DMS114 treated with DMSO at 0.1 percent for 48 hours (cell line): ENCODE results near the gene TRIO.
"Not testable (repeated sequence)": the region's sequence is repeated elsewhere in the genome, so short reads cannot be mapped to it uniquely, and the experiment has no call there.

Experiments
- DNase-seq: peaks from one replicate; lab custom pipeline; 2025; ENCODE audit not compliant: unreplicated experiment; lab: John Stamatoyannopoulos, UW

Gene TRIO

DNA sequence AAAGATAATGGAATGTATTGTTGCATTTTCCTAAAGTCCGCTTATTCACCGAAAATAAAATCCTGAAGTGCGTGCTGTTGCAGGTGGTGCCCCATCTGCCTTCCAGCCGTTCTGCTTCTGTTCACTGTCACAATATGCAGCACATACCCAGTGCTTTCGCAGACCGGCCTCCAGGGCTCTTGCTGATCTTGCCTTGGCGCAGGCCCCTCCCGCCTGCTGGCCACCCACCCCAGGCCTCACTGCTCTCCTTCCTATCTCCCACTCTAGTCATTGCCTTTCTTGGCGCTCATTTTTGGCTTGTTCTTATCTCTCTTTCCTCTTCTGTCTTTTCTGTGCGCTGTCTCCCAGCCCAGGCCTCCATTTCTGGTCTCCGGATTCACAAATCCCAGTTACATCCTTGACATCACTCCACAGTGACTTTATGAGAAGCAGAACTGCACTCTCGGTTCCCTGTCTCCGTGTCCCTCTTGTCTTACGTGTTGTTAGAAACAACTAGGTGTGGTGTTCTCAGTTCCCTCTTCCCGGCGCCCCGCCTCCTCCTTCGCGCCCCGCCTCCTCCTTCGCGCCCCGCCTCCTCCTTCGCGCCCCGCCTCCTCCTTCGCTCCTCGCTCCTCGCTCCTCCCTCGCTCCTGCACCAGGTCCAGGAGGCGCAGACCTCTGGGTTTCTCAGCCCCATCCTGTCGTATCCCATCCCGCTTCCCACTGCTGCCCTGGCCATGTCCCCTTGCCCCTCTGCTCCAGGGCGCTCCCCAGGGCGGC, 236.8 kb downstream of the TRIO start:
- no peak for DNase-seq

DNA sequence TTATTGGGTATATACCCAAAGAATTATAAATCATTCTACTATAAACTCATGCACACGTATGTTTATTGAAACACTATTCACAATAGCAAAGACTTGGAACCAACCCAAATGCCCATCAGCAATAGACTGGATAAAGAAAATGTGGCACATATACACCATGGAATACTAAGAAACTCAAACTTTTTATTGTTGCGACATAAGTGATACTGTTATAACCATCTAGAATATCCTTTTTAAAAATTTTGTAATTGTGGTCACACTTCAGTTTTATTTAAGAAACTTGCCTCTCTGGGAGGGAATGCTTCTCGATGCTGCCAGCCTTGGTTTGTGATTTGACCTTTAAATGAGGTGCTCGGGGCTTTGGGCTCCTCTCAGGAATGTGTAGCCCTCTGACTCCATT, 237.6 kb downstream of the TRIO start:
- DNase-seq = no peak

GRCh38 chr5:14382640-14383039, 239.5 kb downstream of the TRIO start:
- DNase-seq = no peak

- DNase-seq = no peak
Observed at GRCh38 chr5:14383923-14384322, 240.8 kb downstream of the TRIO start.

- no peak for DNase-seq
Observed at GRCh38 chr5:14385019-14385418, 241.9 kb downstream of the TRIO start.

- DNase-seq = no peak
Observed at GRCh38 chr5:14386884-14387624, 243.9 kb downstream of the TRIO start.

- DNase-seq = no peak
Observed at GRCh38 chr5:14388741-14389140, 245.6 kb downstream of the TRIO start.

DNA sequence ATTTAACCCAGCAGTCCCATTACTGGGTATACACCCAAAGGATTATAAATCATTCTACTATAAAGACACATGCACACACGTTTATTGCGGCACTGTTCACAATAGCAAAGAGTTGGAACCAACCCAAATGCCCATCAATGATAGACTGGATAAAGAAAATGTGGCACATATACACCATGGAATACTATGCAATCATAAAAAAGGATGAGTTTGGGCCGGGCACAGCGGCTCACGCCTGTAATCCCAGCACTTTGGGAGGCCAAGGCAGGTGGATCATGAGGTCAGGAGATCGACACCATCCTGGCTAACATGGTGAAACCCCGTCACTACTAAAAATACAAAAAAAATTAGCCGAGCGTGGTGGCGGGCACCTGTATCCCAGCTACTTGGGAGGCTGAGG, 249.4 kb downstream of the TRIO start:
- DNase-seq = not testable (repeated sequence)

GRCh38 chr5:14394365-14394764, 251.2 kb downstream of the TRIO start:
- DNase-seq = no peak

DNA sequence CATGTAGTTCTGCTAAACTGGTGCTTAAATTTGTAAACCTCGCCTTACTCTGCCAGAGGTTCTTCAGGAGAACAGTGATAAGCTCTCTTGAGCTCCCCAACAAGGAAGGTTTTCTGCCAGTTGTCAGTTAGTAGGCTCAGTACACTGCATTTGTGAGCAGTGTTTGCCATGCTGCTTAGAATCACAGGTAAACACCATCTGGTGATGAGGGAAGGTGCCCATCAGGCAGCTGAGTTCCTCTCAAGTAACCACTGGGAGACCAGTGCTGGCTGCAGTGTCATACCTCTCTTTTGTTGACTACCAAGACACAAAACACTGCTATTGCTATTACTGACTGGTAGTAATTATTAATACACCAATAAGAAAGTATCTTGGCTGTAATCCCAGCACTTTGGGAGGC, 252.3 kb downstream of the TRIO start:
- no peak for DNase-seq

DNA sequence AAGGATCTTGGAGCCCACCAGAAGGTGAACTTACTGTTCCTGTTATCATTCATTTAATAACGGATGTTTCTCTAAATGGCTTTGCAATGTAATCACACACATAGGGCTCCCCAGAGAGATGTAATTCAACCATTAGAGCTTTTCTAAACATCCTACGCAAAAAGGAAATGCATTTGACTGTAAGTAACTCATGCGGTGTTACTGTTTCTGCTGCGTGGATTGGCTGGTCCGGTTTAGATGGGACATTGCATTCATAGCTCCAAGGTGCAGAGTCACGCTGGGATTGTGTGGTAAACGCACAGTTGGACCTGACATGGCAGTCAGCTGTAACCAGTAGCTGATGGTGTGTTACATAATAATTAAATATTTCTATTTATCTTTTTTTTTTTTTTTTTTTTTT, 252.9 kb downstream of the TRIO start:
- no peak for DNase-seq

DNA sequence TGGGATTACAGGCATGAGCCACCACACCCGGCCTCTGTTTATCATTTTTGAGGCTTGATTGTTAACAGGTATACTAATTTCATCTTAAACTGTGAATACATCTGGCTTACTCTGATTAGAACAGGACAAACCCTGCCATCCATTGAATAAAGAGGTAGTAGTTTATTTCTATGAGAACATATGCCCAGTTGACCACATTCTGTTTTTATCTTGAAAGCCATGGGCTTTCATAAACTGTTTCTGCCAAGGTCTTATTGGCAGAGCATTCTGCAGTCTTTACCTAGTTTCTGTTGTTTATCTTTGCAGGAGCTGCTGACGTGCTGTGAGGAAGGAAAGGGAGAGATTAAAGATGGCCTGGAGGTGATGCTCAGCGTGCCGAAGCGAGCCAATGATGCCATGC, 253.6 kb downstream of the TRIO start:
- no peak for DNase-seq

DNA sequence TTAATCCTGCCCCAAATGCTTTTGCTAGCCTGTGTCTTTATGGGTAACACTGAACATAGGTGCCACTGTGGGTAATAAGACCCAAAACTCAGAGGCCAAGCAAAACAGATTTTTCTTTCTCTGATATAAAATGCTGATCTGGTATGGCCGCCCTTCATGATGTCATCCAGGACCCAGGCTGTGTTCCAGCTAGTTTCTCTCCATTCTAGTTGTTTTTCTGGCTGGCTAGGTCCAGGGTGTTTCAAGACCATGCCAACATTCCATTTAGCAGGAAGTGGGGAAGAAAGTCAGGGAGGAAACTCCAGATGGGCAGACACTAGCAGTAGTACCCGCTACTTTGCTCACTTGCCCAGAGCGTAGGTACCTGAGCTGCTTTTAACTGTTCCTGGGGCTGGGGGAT, 254.6 kb downstream of the TRIO start:
- DNase-seq = no peak

DNA sequence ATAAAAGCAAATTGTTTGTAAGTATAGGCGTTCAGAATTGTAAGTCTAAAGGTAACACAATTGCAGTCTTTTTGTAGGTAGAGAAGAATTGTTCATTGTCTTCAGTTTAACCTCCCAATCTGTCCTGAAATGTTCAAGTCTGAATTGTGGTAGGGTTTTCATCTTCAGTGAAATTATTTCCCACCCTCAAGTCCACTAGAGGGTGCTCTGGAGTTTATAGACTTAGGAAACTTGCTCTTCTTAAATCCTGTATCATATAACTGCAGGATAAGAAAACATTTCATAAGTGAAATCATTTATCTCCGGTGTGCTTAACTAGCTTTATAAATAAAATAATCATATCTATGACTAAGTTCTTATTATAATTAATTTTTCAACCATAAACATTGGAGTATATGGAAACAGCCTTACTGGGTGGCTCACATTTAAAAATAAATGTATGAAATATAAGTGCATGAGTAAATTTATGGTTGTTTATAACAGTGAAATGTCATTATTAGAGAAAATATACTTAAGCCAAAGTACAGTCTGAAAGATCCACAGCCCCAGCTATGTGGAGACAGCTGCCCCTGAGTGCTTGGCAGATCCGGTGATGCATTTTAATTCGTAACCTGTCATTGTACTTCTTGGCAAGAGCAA, 256.0 kb downstream of the TRIO start:
- peak; percentile 7 for DNase-seq

- DNase-seq = no peak
Observed at GRCh38 chr5:14400085-14400484, 256.9 kb downstream of the TRIO start.

DNA sequence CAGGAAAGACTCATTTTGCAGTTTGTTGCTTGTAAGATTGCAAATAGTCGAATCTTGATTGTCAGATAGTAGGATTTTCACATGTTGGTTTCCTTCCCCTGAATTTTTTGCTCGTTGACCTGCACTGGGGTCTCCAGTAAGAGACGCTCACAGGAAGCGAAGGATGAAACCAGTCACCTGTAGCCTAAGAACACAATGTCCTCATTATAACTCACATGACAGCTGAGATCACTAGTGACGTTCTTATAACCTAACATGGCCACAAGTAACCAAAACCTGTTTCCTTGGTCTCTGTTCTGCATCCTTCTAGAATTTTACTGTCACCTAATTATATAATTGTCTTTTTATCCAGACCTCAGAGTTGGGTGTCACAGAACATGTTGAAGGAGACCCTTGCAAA, 257.5 kb downstream of the TRIO start:
- no peak for DNase-seq

DNA sequence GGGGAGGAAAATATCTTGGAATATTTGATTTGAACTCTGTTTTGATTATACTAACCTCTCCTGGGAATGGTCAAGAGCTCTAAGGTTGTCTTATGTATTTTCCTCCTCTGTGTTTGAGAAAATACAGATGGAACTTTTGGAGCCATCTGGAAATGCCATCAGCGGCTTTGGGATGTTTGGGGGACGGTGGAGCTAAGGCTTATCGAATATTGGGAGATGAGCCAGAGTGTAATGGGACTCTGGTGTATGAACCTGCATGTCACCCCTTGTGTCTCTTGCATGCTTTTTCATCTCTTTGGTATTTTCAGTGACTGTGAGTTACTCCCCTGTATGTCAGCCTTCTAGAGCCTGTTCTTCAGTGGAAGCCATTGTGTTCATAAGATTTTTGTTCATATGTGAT, 258.5 kb downstream of the TRIO start:
- DNase-seq = no peak

GRCh38 chr5:14402424-14402823, 259.3 kb downstream of the TRIO start:
- no peak for DNase-seq

DNA sequence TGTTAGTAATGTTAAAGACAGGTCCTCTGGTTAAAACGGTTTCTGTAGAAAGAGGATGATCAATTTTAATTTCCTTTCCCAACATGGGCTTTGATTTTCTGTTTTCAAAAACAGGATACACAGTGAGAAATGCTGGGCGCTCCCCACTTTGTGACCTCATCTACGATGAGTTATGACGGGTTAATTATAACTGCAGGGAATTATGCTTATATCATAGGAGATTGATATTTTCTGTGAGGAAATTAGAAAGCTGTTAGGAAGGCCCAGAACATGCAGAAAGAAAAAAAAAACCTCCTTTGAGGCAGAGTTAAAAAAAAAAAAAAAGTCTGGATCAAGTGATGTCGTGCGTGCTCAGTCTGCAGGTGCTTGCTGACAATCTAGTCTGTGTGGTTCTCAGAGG, 261.6 kb downstream of the TRIO start:
- no peak for DNase-seq

DNA sequence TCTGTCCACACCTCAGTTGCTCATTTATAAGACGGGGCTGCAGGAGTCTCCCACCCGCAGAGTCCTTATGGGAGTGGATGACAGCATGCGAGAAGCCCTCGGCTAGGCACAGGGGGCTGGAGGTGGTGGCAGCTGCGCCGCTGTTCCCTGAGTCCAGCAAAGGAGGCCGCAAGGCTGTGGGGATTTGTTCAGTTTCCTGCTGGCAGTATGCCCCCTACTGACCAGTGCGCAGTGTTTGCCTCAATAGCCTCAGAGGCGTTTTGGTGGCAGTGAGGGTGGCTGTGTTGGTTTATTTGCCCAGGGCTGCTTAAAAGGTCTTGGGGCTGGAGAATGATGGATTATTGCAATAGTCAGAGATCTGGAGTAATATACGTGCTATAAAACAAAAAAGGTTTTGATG, 262.1 kb downstream of the TRIO start:
- no peak for DNase-seq

GRCh38 chr5:14405706-14406553, 262.8 kb downstream of the TRIO start:
- DNase-seq = no peak

DNA sequence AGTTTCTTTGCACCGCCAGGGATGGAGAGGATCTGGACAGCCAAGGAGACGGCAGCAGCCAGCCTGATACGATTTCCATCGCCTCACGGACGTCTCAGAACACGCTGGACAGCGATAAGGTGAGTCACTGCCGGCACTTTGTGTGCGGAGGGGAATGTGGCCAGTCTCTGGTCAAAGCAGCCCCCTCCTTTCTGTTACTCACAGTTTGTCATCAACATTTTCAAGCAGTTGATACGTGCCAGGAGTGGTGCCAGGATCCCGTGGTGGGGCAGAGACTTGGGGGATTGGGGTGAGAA, 263.4 kb downstream of the TRIO start:
- no peak for DNase-seq
